ENCODE measurements around the gene NELL1. TPM values are rescaled to one million over a fixed set of nuclear protein-coding genes. Genes with fewer than 3 reads are reported as not detected.

NELL1 gene
- total RNA-seq, 1 donor from 2014 or later: 0.29 TPM

GRCh38 chr11:21350613-21351012 is 681.2 kb downstream of the NELL1 start:
- Mint-ChIP-seq H3K9me3 (ENCODE audit: unreplicated experiment) (no peaks in the 10 kb centered on the region), H3K4me1 (ENCODE audit: low read depth, unreplicated experiment) (no peaks in the 10 kb centered on the region), H3K27ac (ENCODE audit: unreplicated experiment) (no peak overlapping the region), H3K36me3 (ENCODE audit: unreplicated experiment) (no peaks in the 10 kb centered on the region), H3K27me3 (ENCODE audit: unreplicated experiment) (peaks cover 1% of the 10 kb centered on the region), H3K4me3 (ENCODE audit: unreplicated experiment) (no peak overlapping the region)
- no peak for DNase-seq
- no peak for TF ChIP-seq CTCF (IDR thresholded peaks at IDR 0.05; ENCODE audit: partially characterized antibody, unreplicated experiment)

GRCh38 chr11:21353425-21353824 is 684.0 kb downstream of the NELL1 start:
- no peak for TF ChIP-seq CTCF (IDR thresholded peaks at IDR 0.05; ENCODE audit: partially characterized antibody, unreplicated experiment)
- H3K27me3 Mint-ChIP-seq (ENCODE audit: unreplicated experiment): peaks cover 1% of the 10 kb centered on the region
- no peak for DNase-seq
- H3K36me3 Mint-ChIP-seq (ENCODE audit: unreplicated experiment): no peaks in the 10 kb centered on the region
- H3K27ac Mint-ChIP-seq (ENCODE audit: unreplicated experiment): no peak overlapping the region
- H3K9me3 Mint-ChIP-seq (ENCODE audit: unreplicated experiment): no peaks in the 10 kb centered on the region
- H3K4me3 Mint-ChIP-seq (ENCODE audit: unreplicated experiment): no peak overlapping the region
- no peaks in the 10 kb centered on the region for H3K4me1 Mint-ChIP-seq (ENCODE audit: low read depth, unreplicated experiment)

GRCh38 chr11:21364866-21365624 is 695.7 kb downstream of the NELL1 start:
- H3K27ac Mint-ChIP-seq (ENCODE audit: unreplicated experiment): no peak overlapping the region
- TF ChIP-seq CTCF (IDR thresholded peaks at IDR 0.05; ENCODE audit: partially characterized antibody, unreplicated experiment): no peak
- H3K27me3 Mint-ChIP-seq (ENCODE audit: unreplicated experiment): no peaks in the 10 kb centered on the region
- no peak overlapping the region for H3K4me3 Mint-ChIP-seq (ENCODE audit: unreplicated experiment)
- no peak for DNase-seq
- H3K36me3 Mint-ChIP-seq (ENCODE audit: unreplicated experiment): no peaks in the 10 kb centered on the region
- peaks cover 1% of the 10 kb centered on the region for H3K9me3 Mint-ChIP-seq (ENCODE audit: unreplicated experiment)
- H3K4me1 Mint-ChIP-seq (ENCODE audit: low read depth, unreplicated experiment): no peaks in the 10 kb centered on the region

GRCh38 chr11:21369947-21370346 is 700.6 kb downstream of the NELL1 start:
- H3K4me1 Mint-ChIP-seq (ENCODE audit: low read depth, unreplicated experiment): no peaks in the 10 kb centered on the region
- no peaks in the 10 kb centered on the region for H3K27me3 Mint-ChIP-seq (ENCODE audit: unreplicated experiment)
- TF ChIP-seq CTCF (IDR thresholded peaks at IDR 0.05; ENCODE audit: partially characterized antibody, unreplicated experiment): no peak
- H3K4me3 Mint-ChIP-seq (ENCODE audit: unreplicated experiment): no peak overlapping the region
- DNase-seq: no peak
- H3K27ac Mint-ChIP-seq (ENCODE audit: unreplicated experiment): no peak overlapping the region
- no peaks in the 10 kb centered on the region for H3K36me3 Mint-ChIP-seq (ENCODE audit: unreplicated experiment)
- H3K9me3 Mint-ChIP-seq (ENCODE audit: unreplicated experiment): no peaks in the 10 kb centered on the region

GRCh38 chr11:21371044-21371443 is 701.7 kb downstream of the NELL1 start:
- Mint-ChIP-seq H3K27me3 (ENCODE audit: unreplicated experiment) (no peaks in the 10 kb centered on the region), H3K4me3 (ENCODE audit: unreplicated experiment) (no peak overlapping the region), H3K27ac (ENCODE audit: unreplicated experiment) (no peak overlapping the region), H3K36me3 (ENCODE audit: unreplicated experiment) (no peaks in the 10 kb centered on the region), H3K4me1 (ENCODE audit: low read depth, unreplicated experiment) (no peaks in the 10 kb centered on the region), H3K9me3 (ENCODE audit: unreplicated experiment) (no peaks in the 10 kb centered on the region)
- TF ChIP-seq CTCF (IDR thresholded peaks at IDR 0.05; ENCODE audit: partially characterized antibody, unreplicated experiment): no peak
- no peak for DNase-seq
